ENCODE data around the gene GMPS.
A peak's percentile ranks its signal among the peaks of the same experiment; 100 is the strongest.

The GMPS gene

DNA sequence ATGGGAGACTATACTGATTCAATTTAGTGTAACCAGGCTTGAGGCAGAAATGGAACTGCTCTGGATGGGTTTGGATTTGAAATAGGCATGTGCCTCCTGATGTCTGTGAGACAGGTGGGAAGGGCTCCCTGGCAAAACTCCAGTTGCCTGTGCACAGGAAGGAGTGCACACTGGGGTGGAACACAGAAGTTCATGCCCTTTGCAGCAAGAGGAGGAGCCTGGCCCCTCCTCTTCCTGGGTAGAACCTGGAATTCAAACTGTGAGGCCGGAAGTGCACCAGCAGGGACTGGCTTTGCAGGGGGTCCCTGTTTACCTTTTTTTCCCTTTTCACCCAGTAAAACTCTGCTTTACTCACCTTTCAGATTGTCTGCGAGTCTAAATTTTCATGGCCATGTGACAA is 99.9 kb downstream of the GMPS start:
- no peak overlapping the region for H3K4me3 Mint-ChIP-seq
- no peaks in the 10 kb centered on the region for H3K36me3 Mint-ChIP-seq (ENCODE audit: low read depth)
- TF ChIP-seq, protein P1, sequence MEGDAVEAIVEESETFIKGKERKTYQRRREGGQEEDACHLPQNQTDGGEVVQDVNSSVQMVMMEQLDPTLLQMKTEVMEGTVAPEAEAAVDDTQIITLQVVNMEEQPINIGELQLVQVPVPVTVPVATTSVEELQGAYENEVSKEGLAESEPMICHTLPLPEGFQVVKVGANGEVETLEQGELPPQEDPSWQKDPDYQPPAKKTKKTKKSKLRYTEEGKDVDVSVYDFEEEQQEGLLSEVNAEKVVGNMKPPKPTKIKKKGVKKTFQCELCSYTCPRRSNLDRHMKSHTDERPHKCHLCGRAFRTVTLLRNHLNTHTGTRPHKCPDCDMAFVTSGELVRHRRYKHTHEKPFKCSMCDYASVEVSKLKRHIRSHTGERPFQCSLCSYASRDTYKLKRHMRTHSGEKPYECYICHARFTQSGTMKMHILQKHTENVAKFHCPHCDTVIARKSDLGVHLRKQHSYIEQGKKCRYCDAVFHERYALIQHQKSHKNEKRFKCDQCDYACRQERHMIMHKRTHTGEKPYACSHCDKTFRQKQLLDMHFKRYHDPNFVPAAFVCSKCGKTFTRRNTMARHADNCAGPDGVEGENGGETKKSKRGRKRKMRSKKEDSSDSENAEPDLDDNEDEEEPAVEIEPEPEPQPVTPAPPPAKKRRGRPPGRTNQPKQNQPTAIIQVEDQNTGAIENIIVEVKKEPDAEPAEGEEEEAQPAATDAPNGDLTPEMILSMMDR (IDR thresholded peaks at IDR 0.05; ENCODE audit: unreplicated experiment in 3 of 3): no peak
- H3K27ac Mint-ChIP-seq: no peak overlapping the region
- peaks cover 4% of the 10 kb centered on the region for H3K9me3 Mint-ChIP-seq
- no peaks in the 10 kb centered on the region for H3K27me3 Mint-ChIP-seq (ENCODE audit: low read depth)
- H3K4me1 Mint-ChIP-seq: no peaks in the 10 kb centered on the region

GRCh38 chr3:155972885-155973584 is 102.6 kb downstream of the GMPS start:
- Mint-ChIP-seq H3K36me3 (ENCODE audit: low read depth) (no peaks in the 10 kb centered on the region), H3K4me1 (no peaks in the 10 kb centered on the region), H3K4me3 (no peak overlapping the region), H3K27ac (peak overlapping the region in 1 of 3 experiments; percentile 1), H3K9me3 (peaks cover 4% of the 10 kb centered on the region), H3K27me3 (ENCODE audit: low read depth) (no peaks in the 10 kb centered on the region)
- TF ChIP-seq, protein P1 (IDR thresholded peaks at IDR 0.05; ENCODE audit: unreplicated experiment in 3 of 3): no peak

GRCh38 chr3:155978324-155978723 is 107.9 kb downstream of the GMPS start:
- no peak overlapping the region for H3K27ac Mint-ChIP-seq
- H3K4me1 Mint-ChIP-seq: peaks cover 5% of the 10 kb centered on the region
- H3K9me3 Mint-ChIP-seq: no peaks in the 10 kb centered on the region
- no peaks in the 10 kb centered on the region for H3K36me3 Mint-ChIP-seq (ENCODE audit: low read depth)
- TF ChIP-seq, protein P1 (IDR thresholded peaks at IDR 0.05; ENCODE audit: unreplicated experiment in 3 of 3): peak; percentile 15 to 34 (median 16)
- no peak overlapping the region for H3K4me3 Mint-ChIP-seq
- no peaks in the 10 kb centered on the region for H3K27me3 Mint-ChIP-seq (ENCODE audit: low read depth)

GRCh38 chr3:155979746-155980145 is 109.3 kb downstream of the GMPS start:
- Mint-ChIP-seq H3K27me3 (ENCODE audit: low read depth) (peaks cover 4% of the 10 kb centered on the region), H3K27ac (no peak overlapping the region), H3K36me3 (ENCODE audit: low read depth) (no peaks in the 10 kb centered on the region), H3K4me1 (peaks cover 5% of the 10 kb centered on the region), H3K9me3 (no peaks in the 10 kb centered on the region), H3K4me3 (no peak overlapping the region)
- TF ChIP-seq, protein P1 (IDR thresholded peaks at IDR 0.05; ENCODE audit: unreplicated experiment in 3 of 3): no peak

DNA sequence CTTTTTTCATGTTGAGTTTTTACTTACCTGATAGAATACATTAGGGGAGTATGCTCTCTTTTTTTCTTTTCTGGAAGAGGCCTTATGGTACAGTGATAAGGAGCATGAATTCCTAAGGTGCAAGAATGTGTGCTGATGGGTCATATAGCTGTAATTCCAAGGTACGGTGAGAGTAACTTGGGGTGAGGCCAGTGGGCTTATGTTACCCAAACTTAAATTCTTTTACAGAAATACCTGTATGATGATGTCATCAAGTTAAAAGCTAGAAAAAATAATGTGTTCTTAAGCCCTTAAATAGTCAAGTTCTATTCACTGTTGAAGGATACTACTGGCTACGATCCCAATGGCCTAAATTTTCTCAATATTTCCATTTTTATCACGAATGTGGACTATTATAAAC is 111.2 kb downstream of the GMPS start:
- no peak overlapping the region for H3K4me3 Mint-ChIP-seq
- H3K36me3 Mint-ChIP-seq (ENCODE audit: low read depth): no peaks in the 10 kb centered on the region
- H3K9me3 Mint-ChIP-seq: no peaks in the 10 kb centered on the region
- TF ChIP-seq, protein P1 (IDR thresholded peaks at IDR 0.05; ENCODE audit: unreplicated experiment in 3 of 3): no peak
- H3K27me3 Mint-ChIP-seq (ENCODE audit: low read depth): peaks cover 4% of the 10 kb centered on the region
- peaks cover 5% of the 10 kb centered on the region for H3K4me1 Mint-ChIP-seq
- no peak overlapping the region for H3K27ac Mint-ChIP-seq

- peaks cover 5% of the 10 kb centered on the region for H3K4me1 Mint-ChIP-seq
- peaks cover 4% of the 10 kb centered on the region for H3K27me3 Mint-ChIP-seq (ENCODE audit: low read depth)
- TF ChIP-seq, protein P1 (IDR thresholded peaks at IDR 0.05; ENCODE audit: unreplicated experiment in 3 of 3): no peak
- H3K4me3 Mint-ChIP-seq: no peak overlapping the region
- H3K9me3 Mint-ChIP-seq: no peaks in the 10 kb centered on the region
- H3K27ac Mint-ChIP-seq: no peak overlapping the region
- no peaks in the 10 kb centered on the region for H3K36me3 Mint-ChIP-seq (ENCODE audit: low read depth)
These were observed 113.5 kb downstream of the GMPS start for GRCh38 chr3:155983834-155984474.

Measured in nephron (organoid).